Duodenal mucosa (tissue), 2 donors: Measurements from ENCODE around the gene OR2J1.

Experiments used
- H3K27ac ChIP-seq: one replicate; pipeline ENCODE4 v1.7.0; 2013; ENCODE audit warnings: low read depth, low read length
- H3K27me3 ChIP-seq, 2 donors: one replicate each; pipeline ENCODE4 v1.7.0; 2013; ENCODE audit warnings: low read length in 2 of 2, control low read depth in 1 of 2; ENCODE audit not compliant: insufficient read depth in 2 of 2, control insufficient read depth in 1 of 2
- H3K36me3 ChIP-seq, 2 donors: one replicate each; pipeline ENCODE4 v1.7.0; 2013; ENCODE audit warnings: low read length in 2 of 2, control low read depth in 1 of 2; ENCODE audit not compliant: insufficient read depth in 2 of 2, control insufficient read depth in 1 of 2
- H3K4me1 ChIP-seq, 2 donors: one replicate each; pipeline ENCODE4 v1.7.0; 2013; ENCODE audit warnings: low read length in 2 of 2, control low read depth in 1 of 2; ENCODE audit not compliant: insufficient read depth in 2 of 2, control insufficient read depth in 1 of 2
- H3K4me3 ChIP-seq, 2 donors: one replicate each; pipeline ENCODE4 v1.7.0; 2013; ENCODE audit warnings: low read length in 2 of 2, low read depth in 1 of 2
- H3K9ac ChIP-seq, 2 donors: one replicate each; pipeline ENCODE4 v1.7.0; 2013; ENCODE audit warnings: low read length in 2 of 2, low read depth in 1 of 2
- H3K9me3 ChIP-seq, 2 donors: one replicate each; pipeline ENCODE4 v1.7.0; 2013; ENCODE audit warnings: low read length in 2 of 2, control low read depth in 1 of 2; ENCODE audit not compliant: control insufficient read depth in 1 of 2

OR2J1 gene

DNA sequence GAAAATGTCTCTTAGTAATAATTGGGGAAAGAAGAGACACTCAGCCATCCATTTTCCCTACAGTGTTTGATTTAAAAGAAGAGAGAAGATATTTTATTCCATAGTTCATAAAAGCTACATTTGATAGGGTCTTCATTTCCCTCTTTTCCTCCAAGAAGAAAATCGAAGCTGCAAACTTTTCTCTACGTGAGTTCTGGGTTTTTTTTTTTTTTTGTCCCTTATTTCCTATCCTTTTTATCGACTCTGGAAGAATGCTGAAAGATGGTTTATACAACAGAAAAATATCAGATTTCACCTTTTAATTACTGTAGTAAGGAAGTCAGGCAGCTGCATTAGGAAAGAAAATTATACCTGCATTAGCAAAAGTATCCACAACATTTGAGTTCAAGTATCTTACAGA, at the start of gene OR2J1:
OR2J1 (plus strand) TSS at position 301 of the 400 bp plus-strand sequence. CDS start 1,453 bp downstream, outside the sequence.
- Histone ChIP-seq H3K9ac (no peak within 1 kb of the TSS), H3K27me3 (no peaks in the 10 kb centered on the region), H3K27ac (no peak within 1 kb of the TSS)

DNA sequence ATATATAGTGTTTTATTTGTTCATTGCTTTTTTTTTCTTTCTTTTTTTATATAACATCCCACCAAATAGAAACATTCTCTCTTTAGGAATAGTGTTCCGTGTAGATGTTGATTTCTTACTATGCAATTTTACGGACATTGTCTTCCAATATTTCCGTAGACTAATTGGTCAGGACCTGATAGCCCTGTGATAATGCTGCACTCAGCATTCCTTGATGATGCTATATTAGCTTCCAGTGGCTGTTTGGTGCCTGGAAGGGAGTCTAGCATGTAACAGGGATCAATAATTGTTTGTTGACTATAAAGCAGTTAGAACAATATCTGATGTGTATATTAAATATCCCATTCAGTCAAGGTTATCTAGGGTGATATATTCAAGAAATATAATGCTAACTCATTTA, 47.6 kb upstream of the OR2J1 start:
- Histone ChIP-seq H3K36me3 (no peaks in the 10 kb centered on the region), H3K4me3 (no peak overlapping the region), H3K9ac (no peak overlapping the region), H3K4me1 (no peaks in the 10 kb centered on the region), H3K27me3 (no peaks in the 10 kb centered on the region), H3K9me3 (no peaks in the 10 kb centered on the region), H3K27ac (no peak overlapping the region)

More for the DNA sequence above, at the start of gene OR2J1:
- no peaks in the 10 kb centered on the region for H3K9me3 ChIP-seq
- H3K4me3 ChIP-seq, result no peak within 1 kb of the TSS
- no peaks in the 10 kb centered on the region for H3K4me1 ChIP-seq
- no peaks in the 10 kb centered on the region for H3K36me3 ChIP-seq

DNA sequence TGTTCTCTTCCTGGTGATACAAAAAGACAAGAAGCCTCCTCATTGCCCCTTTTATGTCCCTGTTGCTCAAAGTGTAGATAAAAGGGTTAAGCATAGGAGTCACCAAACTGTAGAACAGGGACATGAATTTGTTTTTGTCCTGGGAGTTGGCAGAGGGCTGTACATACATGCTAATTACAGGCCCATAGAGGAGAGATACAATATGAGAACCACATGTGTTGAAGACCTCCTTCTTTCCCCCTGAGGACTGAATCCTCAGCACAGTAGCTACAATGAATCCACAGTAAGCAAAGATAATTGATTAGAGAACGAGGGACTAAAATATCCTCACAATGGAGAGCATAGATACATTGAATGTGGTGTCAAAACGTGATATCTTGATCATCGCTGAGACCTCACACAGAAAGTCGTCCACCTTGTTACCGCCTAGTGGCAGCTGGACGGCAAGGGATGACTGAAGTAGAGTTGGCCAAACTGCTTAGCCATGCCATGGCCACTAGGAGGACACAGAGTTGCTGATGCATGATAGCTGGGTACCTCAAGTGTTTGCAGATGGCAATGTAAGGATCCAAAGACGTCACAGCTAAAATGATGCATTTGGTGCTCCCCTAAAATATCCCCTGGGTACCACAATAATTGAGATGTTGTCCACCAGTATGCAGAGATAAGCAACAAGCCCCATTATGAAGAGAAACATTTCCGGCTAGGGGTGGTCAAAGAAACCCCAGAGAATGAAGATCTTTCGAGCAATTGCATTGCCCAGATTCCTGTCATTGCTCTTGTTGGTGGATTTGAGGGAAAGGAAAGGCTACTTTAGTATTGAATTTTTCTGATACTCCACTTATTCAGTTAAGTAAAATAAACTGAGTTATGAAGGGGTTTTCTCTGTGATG, 27.2 kb upstream of the OR2J1 start:
- H3K4me3 ChIP-seq, result no peak overlapping the region
- H3K36me3 ChIP-seq, result no peaks in the 10 kb centered on the region
- H3K27me3 ChIP-seq, result peaks cover 0 to 5% of the 10 kb centered on the region in 2 donors
- H3K27ac ChIP-seq, result no peak overlapping the region
- no peak overlapping the region for H3K9ac ChIP-seq
- H3K4me1 ChIP-seq, result no peaks in the 10 kb centered on the region
- peaks cover 0 to 2% of the 10 kb centered on the region in 2 donors for H3K9me3 ChIP-seq

DNA sequence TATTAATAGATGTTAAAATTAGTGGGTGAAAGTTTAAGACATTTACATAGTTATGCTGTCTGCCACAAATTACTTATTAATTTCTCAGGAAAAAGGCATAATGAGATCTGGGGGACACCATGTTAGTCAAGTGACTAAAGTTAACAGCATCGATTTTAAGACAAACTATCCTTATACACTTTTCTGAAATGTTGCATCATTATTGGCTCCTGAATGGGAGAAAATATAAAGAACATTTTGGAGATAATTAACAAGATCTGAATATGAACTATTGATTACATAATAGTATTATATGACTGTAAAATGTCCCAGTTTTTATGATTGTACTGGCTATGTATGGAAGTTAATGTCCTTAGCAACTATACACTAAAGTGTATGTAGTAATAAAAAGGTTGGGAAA, 20.1 kb upstream of the OR2J1 start:
- H3K4me1 ChIP-seq, result no peaks in the 10 kb centered on the region
- H3K9ac ChIP-seq, result no peak overlapping the region
- no peak overlapping the region for H3K4me3 ChIP-seq
- no peak overlapping the region for H3K27ac ChIP-seq
- no peaks in the 10 kb centered on the region for H3K36me3 ChIP-seq
- no peaks in the 10 kb centered on the region for H3K9me3 ChIP-seq
- H3K27me3 ChIP-seq, result no peaks in the 10 kb centered on the region

DNA sequence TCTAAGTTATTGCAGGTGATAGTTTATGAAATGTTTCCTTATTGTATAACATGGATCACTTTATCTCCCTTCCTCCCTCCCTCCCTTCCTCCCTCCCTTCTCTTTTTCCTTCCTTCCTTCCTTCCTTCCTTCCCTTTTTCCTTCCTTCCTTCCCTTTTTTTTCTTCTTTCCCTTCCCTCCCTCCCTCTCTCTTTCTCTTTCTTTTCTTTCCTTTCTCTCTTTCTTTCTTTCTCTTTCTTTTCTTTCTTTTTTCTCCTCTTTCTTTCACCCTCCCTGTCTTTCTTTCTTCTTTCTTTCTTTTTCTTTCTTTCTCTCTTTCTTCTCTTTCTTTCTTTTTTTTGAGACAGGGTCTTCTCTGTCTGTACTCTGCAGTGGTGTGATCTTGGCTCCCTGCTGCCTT, 18.0 kb upstream of the OR2J1 start:
- Histone ChIP-seq H3K27me3 (no peaks in the 10 kb centered on the region), H3K4me3 (no peak overlapping the region), H3K9me3 (no peaks in the 10 kb centered on the region), H3K36me3 (no peaks in the 10 kb centered on the region), H3K27ac (no peak overlapping the region), H3K9ac (no peak overlapping the region), H3K4me1 (no peaks in the 10 kb centered on the region)

DNA sequence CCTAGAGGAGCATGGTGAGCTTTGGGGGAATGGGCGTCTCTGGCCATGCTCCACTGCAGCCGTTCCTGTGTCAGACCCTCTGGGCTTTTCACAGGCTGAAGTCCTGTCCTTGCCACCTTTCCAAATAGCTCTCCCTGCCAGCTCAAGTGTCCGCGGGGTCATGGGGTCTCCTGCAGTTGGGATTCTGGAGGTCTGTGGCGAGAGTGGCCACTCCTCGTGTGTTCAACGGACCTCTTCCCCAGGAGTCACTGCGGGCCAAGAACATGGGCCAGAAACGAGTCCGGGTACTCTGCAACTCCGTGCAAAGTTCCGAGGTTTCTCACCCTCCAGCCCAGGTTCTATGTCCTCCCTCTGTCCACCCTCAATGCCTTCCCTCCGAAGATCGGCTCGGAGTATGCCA, 16.8 kb upstream of the OR2J1 start:
- no peaks in the 10 kb centered on the region for H3K36me3 ChIP-seq
- H3K27ac ChIP-seq, result no peak overlapping the region
- no peak overlapping the region for H3K9ac ChIP-seq
- H3K9me3 ChIP-seq, result no peaks in the 10 kb centered on the region
- no peaks in the 10 kb centered on the region for H3K4me1 ChIP-seq
- no peak overlapping the region for H3K4me3 ChIP-seq
- H3K27me3 ChIP-seq, result no peaks in the 10 kb centered on the region

DNA sequence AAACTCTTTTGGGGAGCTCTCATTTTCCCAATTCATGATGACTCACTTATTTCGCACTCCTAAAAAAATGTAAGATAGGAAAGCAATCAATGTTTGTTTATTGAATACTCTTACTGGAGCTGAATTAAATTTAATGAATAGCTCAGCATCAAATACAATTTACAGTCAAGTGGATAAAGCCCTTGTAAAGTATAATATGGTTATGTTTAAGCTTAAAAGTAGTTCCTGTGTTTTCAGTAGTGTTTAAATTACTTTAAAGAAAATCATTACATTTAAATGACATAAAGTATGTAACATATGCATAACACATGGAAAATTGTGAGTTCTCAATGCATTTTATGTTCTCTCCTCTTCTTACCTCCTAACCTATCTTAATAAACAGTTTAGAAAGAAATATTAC, 12.1 kb upstream of the OR2J1 start, which contains the start of gene OR2B3:
OR2B3 (minus strand) TSS at position 101 of the 400 bp plus-strand sequence; CDS start at position 36, 65 bp downstream.
- no peaks in the 10 kb centered on the region for H3K9me3 ChIP-seq
- no peaks in the 10 kb centered on the region for H3K27me3 ChIP-seq
- no peaks in the 10 kb centered on the region for H3K4me1 ChIP-seq
- H3K9ac ChIP-seq, result no peak within 1 kb of the TSS
- H3K27ac ChIP-seq, result no peak within 1 kb of the TSS
- H3K4me3 ChIP-seq, result no peak within 1 kb of the TSS
- H3K36me3 ChIP-seq, result no peaks in the 10 kb centered on the region

DNA sequence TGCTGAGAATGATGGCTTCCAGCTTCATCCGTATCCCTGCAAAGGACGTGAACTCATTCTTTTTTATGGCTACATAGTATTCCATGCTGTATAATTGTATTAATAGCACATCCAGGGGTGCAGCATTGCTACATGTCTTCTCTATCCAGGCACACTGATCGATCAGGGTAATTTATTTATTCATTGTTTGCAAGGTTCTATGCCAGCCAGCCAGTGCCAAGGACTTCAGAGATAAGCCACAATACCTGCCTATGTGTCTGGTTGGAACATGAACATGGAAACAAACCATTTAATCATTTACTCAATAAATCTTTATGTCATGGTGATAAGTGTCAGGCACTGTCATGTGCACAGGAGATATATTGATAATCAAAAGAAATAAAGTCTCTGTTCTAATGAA, 6.3 kb upstream of the OR2J1 start:
- H3K9ac ChIP-seq, result no peak overlapping the region
- no peak overlapping the region for H3K4me3 ChIP-seq
- H3K27me3 ChIP-seq, result no peaks in the 10 kb centered on the region
- no peak overlapping the region for H3K27ac ChIP-seq
- no peaks in the 10 kb centered on the region for H3K36me3 ChIP-seq
- H3K4me1 ChIP-seq, result no peaks in the 10 kb centered on the region
- H3K9me3 ChIP-seq, result no peaks in the 10 kb centered on the region

DNA sequence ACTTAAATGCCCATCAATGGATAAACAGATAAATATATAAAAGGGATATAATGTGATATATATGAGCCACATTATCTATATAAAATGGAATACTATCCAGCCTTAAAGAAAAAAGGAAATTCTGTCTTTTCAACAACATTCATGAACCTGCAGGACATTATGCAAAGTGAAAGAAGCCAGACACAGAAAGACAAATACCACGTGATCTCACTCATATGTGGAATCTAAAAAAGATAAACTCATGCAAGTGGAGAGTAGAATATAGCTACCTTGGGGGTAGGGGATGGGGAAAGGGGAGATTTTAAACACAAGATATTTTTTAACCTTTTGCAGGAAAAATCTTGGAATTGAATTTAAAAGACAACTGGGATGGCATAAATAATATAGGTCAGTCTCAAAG, 1.5 kb upstream of the OR2J1 start:
- Histone ChIP-seq H3K9me3 (no peaks in the 10 kb centered on the region), H3K4me3 (no peak overlapping the region), H3K36me3 (no peaks in the 10 kb centered on the region), H3K27me3 (no peaks in the 10 kb centered on the region), H3K27ac (no peak overlapping the region), H3K9ac (no peak overlapping the region), H3K4me1 (no peaks in the 10 kb centered on the region)

DNA sequence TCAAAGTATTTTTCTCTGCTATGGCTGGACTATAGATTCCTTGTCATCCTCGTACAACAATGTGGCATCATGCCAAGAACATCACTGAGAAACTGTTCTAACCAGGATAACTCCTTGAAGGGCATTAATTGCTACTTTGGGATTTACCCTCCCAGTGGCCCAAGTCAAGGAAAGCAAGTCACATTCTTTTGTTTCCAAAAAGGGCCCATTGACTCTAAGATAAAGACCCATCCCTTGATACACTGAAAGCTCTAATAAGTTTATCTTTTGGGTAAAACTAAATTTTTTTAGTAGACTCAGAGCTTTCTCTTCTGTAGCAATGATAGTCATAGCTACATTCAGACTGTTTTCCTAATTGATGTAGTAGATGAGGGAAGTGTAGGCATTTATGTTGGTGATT, 8.5 kb downstream of the OR2J1 start, which contains the start of gene OR2J3:
OR2J3 (plus strand) TSS at position 301 of the 400 bp plus-strand sequence. CDS start 3,833 bp downstream, outside the sequence.
- no peak within 1 kb of the TSS for H3K4me3 ChIP-seq
- H3K36me3 ChIP-seq, result no peaks in the 10 kb centered on the region
- H3K27me3 ChIP-seq, result no peaks in the 10 kb centered on the region
- no peaks in the 10 kb centered on the region for H3K4me1 ChIP-seq
- no peaks in the 10 kb centered on the region for H3K9me3 ChIP-seq
- no peak within 1 kb of the TSS for H3K9ac ChIP-seq
- H3K27ac ChIP-seq, result no peak within 1 kb of the TSS
